CD4-positive, alpha-beta T cell treated with Interleukin-6 for 4 hours (primary cell): ENCODE results near the gene DAPK1.

Experiments used
- DNase-seq: peaks from one replicate; pipeline ENCODE4 v3.0.0-alpha.2; 2020; ENCODE audit warnings: mixed read lengths

The DAPK1 gene

GRCh38 chr9:87518702-87519335 lies 21.2 kb downstream of the DAPK1 start:
- no peak for DNase-seq

- no peak for DNase-seq
These were observed 21.8 kb downstream of the DAPK1 start for GRCh38 chr9:87519461-87519860.

DNA sequence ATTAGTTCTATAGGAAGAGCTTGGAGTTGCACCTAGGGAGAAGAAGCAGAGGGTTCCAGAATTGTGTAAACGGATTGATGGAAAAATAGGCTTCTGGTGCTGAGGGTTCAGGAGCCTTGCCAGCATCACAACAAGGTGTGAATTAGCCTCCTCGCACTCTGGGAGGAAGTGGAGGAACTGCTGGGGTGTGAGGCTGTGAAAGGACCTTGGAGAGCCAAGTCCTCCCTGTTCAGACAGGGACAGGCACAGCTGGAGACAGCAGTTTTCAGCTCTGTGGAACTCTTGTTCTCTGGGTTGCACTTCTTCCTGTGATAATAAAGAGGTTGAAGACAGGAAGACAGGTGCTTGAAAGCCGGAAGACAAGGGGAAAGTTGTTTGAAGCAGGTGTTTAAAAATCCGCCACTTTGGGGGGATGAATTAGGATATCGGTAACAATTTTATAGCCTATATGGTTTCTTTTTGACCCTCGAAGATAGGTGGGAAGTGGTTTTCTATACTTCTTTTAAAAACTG lies 22.6 kb downstream of the DAPK1 start:
- DNase-seq, result no peak

DNA sequence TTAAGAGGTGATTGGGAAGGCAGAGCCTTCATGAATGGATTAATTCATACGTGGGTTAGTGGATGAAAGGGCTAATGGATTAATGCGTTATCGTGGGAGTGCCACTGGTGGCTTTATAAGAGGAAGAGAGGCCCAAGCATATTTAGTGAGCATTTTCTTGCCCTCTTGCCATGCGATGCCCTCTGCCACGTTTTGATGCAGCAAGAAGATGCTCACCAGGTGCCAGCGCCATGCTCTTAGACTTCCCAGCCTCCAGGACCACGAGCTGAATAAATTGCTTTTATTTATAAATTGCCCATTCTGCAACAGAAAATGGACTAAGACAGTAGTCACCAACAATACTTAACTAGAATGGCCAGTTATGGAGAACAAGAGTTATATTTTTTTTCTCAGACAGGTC lies 24.2 kb downstream of the DAPK1 start:
- no peak for DNase-seq

GRCh38 chr9:87524061-87524460 lies 26.4 kb downstream of the DAPK1 start:
- no peak for DNase-seq

- no peak for DNase-seq
These were observed 28.1 kb downstream of the DAPK1 start for GRCh38 chr9:87525546-87526303.

DNA sequence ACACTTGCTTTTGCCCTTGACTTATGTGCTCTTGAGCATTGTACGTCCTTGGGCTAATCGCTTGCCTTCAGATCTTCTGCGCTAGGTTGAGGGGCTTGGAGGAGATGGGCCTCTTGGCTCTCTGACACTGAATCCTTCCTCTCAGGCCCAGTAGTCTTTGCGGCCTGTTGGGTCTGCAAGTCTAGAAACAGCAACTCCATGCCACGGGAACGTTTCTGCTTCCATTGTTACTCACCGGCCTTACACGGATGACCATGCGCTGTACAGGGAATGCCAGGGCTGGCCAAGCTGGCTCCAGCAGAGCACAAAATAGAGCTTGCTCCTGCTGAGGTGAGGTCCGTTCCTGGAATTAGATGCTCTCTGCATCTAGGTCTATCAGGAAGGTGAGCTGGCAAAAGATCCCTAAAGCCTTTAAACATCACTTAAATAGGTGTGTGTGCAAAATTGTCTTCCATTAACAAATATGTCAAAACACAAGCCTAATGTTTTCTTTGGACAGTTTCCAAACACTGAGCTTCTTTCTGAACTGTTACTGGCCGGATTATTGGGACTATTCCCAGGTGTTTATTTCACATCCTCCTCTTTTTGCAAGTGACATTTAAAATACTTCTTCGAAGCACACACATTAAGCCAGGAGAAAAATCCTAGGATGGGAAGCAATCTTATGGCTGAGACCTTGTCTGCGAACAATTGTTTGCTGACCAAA lies 29.7 kb downstream of the DAPK1 start:
- DNase-seq, result no peak

DNA sequence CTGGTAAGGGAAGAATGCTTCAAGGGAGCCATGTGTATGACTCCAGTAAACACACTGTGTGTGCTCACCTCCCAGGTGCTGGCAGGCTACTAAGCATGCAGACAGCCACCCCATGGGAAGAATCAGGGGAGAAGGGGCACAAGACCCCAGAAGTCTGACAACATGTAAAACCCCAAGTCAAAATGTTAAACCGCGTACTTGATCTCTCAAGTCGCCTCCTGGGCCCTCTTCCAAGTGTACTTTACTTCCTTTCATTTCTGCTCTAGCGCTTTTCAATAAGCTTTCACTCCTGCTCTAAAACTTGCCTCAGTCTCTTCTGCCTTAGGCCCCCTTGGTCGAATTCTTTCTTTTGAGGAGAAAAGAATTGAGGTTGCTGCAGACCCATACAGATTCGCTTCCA lies 31.3 kb downstream of the DAPK1 start:
- no peak for DNase-seq

DNA sequence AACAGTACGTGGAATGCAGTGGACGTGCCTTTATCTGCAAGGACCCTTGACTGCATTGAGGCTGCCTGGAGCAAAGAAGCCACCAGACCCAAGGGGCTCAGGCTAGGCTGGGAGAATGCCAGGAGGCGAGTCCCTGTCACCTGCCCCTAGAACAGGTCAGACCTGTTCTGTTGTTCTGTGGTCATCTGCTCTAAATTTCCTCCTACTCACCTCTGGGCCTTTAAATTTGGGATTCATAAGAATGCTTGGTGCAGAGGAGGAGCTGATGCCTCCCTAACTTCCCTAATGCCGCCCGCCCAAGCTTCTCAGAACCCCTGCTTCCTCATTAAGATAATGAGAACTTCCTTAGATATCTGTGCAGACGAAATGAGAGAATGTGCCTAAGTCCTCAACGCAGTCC lies 32.0 kb downstream of the DAPK1 start:
- DNase-seq, result no peak

- no peak for DNase-seq
These were observed 33.0 kb downstream of the DAPK1 start for GRCh38 chr9:87530716-87531115.

- DNase-seq, result no peak
These were observed 34.0 kb downstream of the DAPK1 start for GRCh38 chr9:87531370-87532295.

DNA sequence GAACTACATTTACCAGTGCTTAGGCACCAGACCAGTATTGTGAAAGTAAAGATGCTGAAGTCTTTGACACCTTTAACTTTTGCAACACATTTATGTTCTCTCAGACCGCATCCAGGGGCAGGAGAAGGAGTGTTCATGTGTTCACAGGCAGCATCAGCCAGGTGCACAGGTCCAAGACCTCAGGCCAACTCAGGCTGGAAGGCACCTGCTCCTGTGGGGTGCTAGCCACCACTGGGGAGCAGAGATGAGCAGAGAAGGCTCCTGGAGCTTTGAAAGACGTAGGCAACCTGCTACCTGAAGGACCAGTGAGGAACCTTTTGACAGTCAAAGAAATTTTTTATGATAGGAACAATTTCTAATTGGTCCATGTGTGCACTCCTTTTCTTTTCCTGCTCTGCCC lies 35.6 kb downstream of the DAPK1 start:
- no peak for DNase-seq

GRCh38 chr9:87534036-87534435 lies 36.4 kb downstream of the DAPK1 start:
- DNase-seq, result no peak

- DNase-seq, result no peak
These were observed 37.3 kb downstream of the DAPK1 start for GRCh38 chr9:87534957-87535356.

DNA sequence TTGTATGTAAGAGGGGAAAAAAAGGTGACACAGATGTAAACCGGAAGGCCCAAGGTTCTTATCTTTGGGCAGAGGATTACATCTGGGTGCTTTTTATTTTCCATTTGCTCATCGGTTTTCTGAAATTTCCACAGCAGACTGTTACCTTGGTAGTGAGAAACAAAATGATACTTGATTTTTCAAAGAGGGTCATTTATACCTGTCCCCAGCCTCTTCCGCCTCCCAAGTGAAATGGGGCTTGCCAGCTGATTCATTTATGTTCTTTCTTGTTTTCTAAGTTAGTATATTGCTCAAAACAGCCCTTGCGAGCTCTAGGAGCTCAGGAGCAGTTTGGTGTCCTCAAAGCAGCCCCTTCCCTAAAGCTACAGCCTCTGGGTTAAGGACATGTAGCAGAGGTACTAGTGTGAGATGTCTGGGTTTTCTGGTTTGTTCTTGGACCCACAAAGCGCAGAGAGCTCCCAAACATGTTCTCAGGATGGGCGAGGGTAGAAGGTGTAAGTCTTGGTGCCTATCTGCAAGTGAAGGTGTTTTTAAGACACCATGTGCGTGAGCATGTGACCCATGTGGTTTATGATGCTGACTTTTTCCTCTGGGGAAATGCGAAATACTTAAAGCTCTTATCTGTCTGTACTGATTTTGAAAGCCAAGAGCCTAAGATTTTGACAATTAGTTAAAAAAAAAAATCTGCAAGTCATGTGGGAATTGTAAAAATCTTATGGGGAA lies 38.3 kb downstream of the DAPK1 start:
- DNase-seq, result no peak

DNA sequence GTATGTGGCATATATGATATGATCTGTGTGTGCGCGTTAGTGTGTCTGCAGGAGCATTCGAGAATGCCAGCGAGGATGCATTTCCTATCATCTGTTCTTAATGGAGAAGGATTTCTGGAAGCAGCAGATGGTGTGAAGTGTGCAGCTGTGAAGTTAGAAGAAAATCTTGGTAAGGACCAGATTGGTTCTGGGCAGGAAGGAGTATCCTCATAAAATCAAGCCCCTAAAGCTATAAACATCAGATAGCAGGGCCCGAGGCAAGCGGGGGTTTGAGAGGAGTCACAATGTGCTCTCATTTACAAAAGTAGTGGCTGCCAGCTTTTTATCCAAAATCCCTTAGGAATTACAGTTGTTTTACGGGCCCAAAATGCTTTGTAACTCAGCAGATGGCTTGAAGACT lies 40.0 kb downstream of the DAPK1 start:
- no peak for DNase-seq

GRCh38 chr9:87540444-87541105 lies 42.9 kb downstream of the DAPK1 start:
- no peak for DNase-seq

DNA sequence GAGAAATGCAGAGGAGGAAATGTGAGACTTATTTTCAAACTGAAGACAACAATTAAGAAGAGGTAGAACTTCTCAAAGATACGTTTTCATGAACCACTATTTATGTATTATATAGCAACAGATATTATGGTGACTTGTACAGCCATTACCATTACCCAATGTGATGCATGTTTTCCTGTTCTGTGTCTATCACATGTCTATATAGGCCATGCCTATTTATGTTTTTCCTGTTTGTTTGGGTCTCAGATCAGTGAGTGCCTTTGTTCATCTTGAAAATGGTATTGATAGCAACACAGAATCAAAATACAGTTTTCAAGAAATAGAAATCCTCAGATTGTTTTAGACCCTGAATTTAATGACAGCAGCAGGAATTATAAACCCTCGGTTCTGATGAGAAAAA lies 44.0 kb downstream of the DAPK1 start:
- DNase-seq, result no peak

GRCh38 chr9:87542141-87542540 lies 44.5 kb downstream of the DAPK1 start:
- DNase-seq, result no peak

DNA sequence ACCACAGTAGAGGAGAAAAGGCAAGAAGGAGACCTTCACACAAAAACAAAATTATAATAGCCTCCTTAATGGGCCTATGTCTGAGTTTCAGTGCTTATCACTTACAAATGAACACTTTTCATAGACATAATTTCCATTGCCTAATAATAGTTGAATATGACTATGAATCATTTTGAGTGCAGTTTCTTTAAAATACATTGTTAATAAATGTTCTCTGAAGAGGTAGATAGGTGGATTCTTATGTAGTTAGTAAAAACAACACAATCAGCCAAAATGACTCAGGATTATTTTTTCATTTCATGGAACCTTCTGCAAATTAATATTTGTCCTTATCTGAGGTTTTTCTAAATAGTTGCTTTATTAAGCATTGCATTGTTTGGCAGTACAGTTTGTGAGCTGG lies 45.6 kb downstream of the DAPK1 start:
- DNase-seq, result no peak

GRCh38 chr9:87545858-87546257 lies 48.2 kb downstream of the DAPK1 start:
- no peak for DNase-seq

- no peak for DNase-seq
These were observed 49.0 kb downstream of the DAPK1 start for GRCh38 chr9:87546704-87547103.
